ENCODE data around the gene ITGB3.

The ITGB3 gene

DNA sequence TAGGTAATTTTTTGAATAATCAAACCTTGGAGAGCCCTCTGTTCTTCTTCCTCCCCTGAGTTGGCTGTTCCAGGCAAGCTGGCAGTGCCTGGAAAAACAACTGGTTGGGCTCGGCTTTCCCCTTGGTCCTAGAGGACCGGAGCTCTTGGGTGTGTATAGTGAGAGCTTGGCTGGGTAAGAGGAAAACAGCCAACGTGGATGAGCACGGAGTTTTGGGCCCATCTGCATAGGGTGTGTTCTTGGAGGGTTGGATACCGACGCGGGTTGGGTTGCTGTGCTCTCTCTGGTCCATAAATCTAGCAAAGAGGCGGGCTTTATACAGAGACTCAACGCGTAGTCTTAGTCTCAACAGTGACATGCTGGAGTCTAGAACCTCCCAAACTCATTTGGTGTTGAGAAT lies 23.2 kb downstream of the ITGB3 start:
- TF ChIP-seq, protein P1, sequence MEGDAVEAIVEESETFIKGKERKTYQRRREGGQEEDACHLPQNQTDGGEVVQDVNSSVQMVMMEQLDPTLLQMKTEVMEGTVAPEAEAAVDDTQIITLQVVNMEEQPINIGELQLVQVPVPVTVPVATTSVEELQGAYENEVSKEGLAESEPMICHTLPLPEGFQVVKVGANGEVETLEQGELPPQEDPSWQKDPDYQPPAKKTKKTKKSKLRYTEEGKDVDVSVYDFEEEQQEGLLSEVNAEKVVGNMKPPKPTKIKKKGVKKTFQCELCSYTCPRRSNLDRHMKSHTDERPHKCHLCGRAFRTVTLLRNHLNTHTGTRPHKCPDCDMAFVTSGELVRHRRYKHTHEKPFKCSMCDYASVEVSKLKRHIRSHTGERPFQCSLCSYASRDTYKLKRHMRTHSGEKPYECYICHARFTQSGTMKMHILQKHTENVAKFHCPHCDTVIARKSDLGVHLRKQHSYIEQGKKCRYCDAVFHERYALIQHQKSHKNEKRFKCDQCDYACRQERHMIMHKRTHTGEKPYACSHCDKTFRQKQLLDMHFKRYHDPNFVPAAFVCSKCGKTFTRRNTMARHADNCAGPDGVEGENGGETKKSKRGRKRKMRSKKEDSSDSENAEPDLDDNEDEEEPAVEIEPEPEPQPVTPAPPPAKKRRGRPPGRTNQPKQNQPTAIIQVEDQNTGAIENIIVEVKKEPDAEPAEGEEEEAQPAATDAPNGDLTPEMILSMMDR (IDR thresholded peaks at IDR 0.05; ENCODE audit: borderline replicate concordance, insufficient read depth, low read depth, low read length): no peak
- H3K4me3 ChIP-seq (ENCODE audit: low read depth, low read length): no peak overlapping the region

DNA sequence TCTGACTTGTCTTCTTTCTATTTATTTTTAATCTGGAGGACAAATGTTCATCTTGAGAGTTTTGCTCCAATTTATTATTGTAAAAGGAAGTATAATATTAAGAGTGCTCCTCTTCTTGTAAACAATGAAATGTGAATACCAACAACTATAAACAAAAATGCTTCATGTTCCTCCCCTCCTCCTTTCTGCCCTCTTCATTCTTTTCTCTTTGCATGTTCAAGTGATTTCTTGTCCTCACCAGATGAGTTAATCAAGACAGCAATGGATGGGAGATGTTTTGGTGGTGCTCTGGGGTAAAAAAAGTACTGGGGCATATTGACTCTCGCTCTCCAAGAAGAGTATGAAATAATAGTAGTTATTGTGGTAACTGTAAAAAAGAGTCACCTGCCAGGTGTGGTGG lies 24.3 kb downstream of the ITGB3 start:
- TF ChIP-seq, protein P1 (IDR thresholded peaks at IDR 0.05; ENCODE audit: borderline replicate concordance, insufficient read depth, low read depth, low read length): no peak
- no peak overlapping the region for H3K4me3 ChIP-seq (ENCODE audit: low read depth, low read length)

DNA sequence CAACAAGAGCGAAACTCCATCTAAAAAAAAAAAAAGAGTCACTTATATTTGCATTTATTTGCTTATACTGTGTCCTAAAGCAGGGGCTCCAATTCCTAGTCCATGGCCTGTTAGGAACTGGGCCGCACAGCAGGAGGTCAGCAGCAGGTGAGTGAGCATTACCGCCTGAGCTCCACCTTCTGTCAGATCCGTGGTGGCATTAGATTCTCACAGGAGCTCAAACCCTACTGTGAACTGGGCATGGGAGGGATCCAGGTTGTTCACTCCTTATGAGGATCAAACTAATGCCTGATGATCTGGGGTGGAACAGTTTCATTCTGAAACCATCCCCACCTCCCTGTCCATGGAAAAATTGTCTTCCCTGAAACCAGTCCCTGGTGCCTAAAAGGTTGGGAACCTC lies 24.9 kb downstream of the ITGB3 start:
- no peak overlapping the region for H3K4me3 ChIP-seq (ENCODE audit: low read depth, low read length)
- TF ChIP-seq, protein P1 (IDR thresholded peaks at IDR 0.05; ENCODE audit: borderline replicate concordance, insufficient read depth, low read depth, low read length): no peak

DNA sequence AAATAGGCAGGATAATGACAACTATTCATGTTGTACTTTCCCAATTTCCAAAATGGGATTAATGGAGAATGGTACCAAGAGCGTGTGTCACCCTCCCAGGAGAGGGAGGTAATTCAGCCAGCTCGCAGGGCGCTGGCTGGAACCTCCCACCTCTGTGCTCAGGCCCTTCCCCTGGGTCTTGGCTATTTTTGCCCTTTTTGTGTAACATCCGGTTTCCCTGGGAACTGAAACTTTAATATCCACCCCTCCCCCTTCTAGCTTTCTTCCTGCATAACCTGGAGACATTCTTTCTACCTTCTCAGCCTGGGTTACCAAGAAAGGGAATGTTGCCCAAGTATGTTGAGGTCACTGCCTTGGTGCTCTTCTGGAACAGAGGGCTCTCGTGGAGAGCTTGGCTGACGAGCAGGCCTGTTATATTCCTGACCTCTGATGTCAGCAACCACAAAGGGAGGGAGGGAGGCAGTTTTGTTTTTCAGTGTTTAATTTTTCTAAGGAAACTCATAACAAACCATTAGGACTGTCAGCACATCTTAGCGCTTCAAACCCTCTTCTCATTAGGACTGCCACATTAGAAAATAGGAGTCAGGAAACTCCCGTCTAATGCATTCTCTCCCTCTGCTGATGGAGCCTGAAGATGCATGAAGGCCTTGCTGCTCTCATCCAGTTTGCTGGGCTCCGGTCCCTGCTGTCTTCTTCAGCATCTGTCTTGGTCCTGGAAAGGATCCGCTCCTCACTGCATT lies 25.6 kb downstream of the ITGB3 start:
- TF ChIP-seq, protein P1 (IDR thresholded peaks at IDR 0.05; ENCODE audit: borderline replicate concordance, insufficient read depth, low read depth, low read length): no peak
- H3K4me3 ChIP-seq (ENCODE audit: low read depth, low read length): no peak overlapping the region

DNA sequence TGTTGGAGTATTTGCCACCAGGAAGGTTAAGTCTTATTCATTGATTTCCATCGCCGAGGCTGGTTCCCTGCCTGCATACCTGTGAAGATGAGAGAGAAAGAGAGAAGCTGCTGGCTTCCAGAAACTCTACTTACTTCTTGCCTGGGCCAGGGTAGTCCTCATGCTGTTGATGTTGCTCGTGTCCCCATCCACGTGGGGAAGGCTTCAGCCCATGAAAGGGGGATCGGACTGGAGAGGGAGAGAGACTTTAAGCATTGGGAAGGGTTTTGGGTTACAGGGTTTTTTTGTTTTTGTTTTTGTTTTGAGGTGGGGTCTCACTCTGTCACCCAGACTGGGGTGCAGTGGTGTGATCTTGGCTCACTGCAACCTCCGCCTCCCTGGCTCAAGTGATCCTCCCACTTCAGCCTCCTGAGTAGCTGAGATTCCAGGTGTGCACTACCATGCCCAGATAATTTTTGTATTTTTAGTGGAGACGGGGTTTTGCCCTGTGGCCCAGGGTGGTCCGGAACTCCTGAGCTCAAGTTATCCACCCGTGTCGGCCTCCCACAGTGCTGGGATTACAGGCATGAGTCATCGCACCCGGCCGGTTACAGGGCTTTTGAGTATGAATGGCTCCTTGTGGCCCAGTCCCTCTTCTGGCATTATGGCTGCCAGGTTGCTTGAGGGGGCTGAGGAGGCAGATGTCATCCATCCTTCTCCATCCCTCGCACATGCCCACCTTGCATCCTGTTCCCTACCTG lies 26.6 kb downstream of the ITGB3 start:
- TF ChIP-seq, protein P1 (IDR thresholded peaks at IDR 0.05; ENCODE audit: borderline replicate concordance, insufficient read depth, low read depth, low read length): no peak

DNA sequence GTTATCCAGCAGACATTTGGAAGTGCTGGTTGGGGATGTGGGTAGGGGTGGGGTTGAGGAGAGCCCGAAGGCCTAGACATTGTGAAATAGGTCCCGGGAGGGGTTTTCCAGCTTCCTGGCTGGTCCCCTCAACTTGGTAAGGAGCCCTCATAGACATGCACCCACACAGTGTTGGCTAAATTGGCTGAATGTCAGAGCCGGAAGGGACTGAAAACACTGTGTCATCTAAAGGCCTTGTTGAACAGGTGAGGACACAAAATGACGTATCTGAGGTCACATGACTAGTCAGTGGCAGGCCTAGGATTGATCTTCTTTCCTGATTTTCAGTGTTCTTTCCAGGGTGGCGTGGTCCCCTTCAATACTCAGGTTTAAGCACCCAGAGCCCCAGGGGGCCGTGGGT lies 27.6 kb downstream of the ITGB3 start:
- TF ChIP-seq, protein P1 (IDR thresholded peaks at IDR 0.05; ENCODE audit: borderline replicate concordance, insufficient read depth, low read depth, low read length): no peak
- no peak overlapping the region for H3K4me3 ChIP-seq (ENCODE audit: low read depth, low read length)

More for the DNA sequence above, 26.6 kb downstream of the ITGB3 start:
- H3K4me3 ChIP-seq (ENCODE audit: low read depth, low read length): no peak overlapping the region

DNA sequence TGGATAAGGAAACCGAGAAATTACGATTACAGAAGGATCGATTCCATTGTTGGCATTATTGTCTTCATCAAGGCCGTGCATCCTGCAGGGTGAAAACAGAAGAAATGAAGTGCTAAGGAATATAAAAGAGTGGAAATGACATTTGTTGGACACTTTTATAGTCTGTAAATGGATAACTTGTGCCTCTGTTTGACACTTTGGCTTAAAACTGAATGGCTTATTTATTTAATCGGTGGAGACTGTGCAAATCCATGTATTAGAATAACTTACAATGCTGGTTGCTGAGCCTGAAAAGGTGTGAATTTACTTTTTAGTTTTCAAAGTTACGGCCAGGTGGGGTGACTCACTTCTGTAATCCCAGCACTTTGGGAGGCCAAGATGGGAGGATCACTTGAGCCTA lies 31.4 kb downstream of the ITGB3 start:
- TF ChIP-seq, protein P1 (IDR thresholded peaks at IDR 0.05; ENCODE audit: borderline replicate concordance, insufficient read depth, low read depth, low read length): no peak
- no peak overlapping the region for H3K4me3 ChIP-seq (ENCODE audit: low read depth, low read length)
